Measurements from ENCODE around the gene CNGB1.
"Not testable (repeated sequence)": the region's sequence is repeated elsewhere in the genome, so short reads cannot be mapped to it uniquely, and the experiment has no call there.

CNGB1 gene
- 0 to 0.07 reads per million in 2 donors for total RNA-seq

GRCh38 chr16:57970970-57971369 lies at the start of gene CNGB1:
TSS of gene CNGB1 (minus strand) at chr16:57971128. CDS start at chr16:57967286, 3,842 bp downstream.
- no peak for DNase-seq

GRCh38 chr16:58019866-58020538 lies 49.1 kb upstream of the CNGB1 start:
- no peak for DNase-seq

GRCh38 chr16:58018803-58019202 lies 47.9 kb upstream of the CNGB1 start:
- no peak for DNase-seq

GRCh38 chr16:58016840-58017446 lies 46.0 kb upstream of the CNGB1 start:
- DNase-seq, result no peak

GRCh38 chr16:58013201-58013956 lies 42.5 kb upstream of the CNGB1 start:
- no peak for DNase-seq

- no peak for DNase-seq
Measured at GRCh38 chr16:58012481-58012880, 41.6 kb upstream of the CNGB1 start.

GRCh38 chr16:58011652-58012051 lies 40.7 kb upstream of the CNGB1 start:
- no peak for DNase-seq

GRCh38 chr16:58010886-58011285 lies 40.0 kb upstream of the CNGB1 start:
- DNase-seq, result no peak

- no peak for DNase-seq
Measured at GRCh38 chr16:58009856-58010416, 39.0 kb upstream of the CNGB1 start.

- not testable (repeated sequence) for DNase-seq
Measured at GRCh38 chr16:58004736-58005135, 33.8 kb upstream of the CNGB1 start.

- DNase-seq, result no peak
Measured at GRCh38 chr16:58002936-58003335, 32.0 kb upstream of the CNGB1 start.

GRCh38 chr16:58002416-58002800 lies 31.5 kb upstream of the CNGB1 start:
- DNase-seq, result no peak

- DNase-seq, result no peak
Measured at GRCh38 chr16:58001781-58002415, 31.0 kb upstream of the CNGB1 start.

- peak; percentile 79 for DNase-seq
Measured at GRCh38 chr16:58000706-58001676, 30.1 kb upstream of the CNGB1 start, which contains the start of gene USB1. TSS of gene USB1 (plus strand) at chr16:58001407. CDS start at chr16:58001484, 77 bp downstream.

GRCh38 chr16:57999971-58000705 lies 29.2 kb upstream of the CNGB1 start, which contains the start of gene ZNF319:
TSS of gene ZNF319 (minus strand) at chr16:58000672. CDS start at chr16:57998265, 2,407 bp downstream.
- no peak for DNase-seq

GRCh38 chr16:57999366-57999970 lies 28.5 kb upstream of the CNGB1 start:
- DNase-seq, result no peak

- DNase-seq, result no peak
Measured at GRCh38 chr16:57998992-57999365, 28.1 kb upstream of the CNGB1 start.

- DNase-seq, result peak; percentile 49
Measured at GRCh38 chr16:57998486-57998885, 27.6 kb upstream of the CNGB1 start.

GRCh38 chr16:57997528-57998265 lies 26.8 kb upstream of the CNGB1 start:
- DNase-seq, result no peak

- no peak for DNase-seq
Measured at GRCh38 chr16:57997176-57997527, 26.2 kb upstream of the CNGB1 start.

Measured in T-helper 9 cell (primary cell).